Tibial artery (tissue), 4 donors: Measurements from ENCODE around the gene NOD2.

Experiments used
- DNase-seq, 2 donors: peaks; one replicate each; pipeline ENCODE4 v3.0.0-alpha.2; 2019
- H3K27ac ChIP-seq, 2 donors: fragments of 200-600 bp; sonication (generic) in 1 of 2; 1 replicate in 1 of 2; 2 replicates in 1 of 2; pipeline ENCODE4 v1.5.1; 2018 to 2019; ENCODE audit warnings: mild to moderate bottlenecking in 1 of 2
- H3K27me3 ChIP-seq, 2 donors: fragments of 200-600 bp; sonication (generic) in 1 of 2; one replicate each; pipeline versions ENCODE4 v1.5.1 to v1.6.0; 2016 to 2019
- H3K36me3 ChIP-seq, 3 donors: fragments of 200-600 bp; sonication (generic) in 2 of 3; one replicate each; pipeline ENCODE4 v1.5.1; 2016 to 2019; ENCODE audit warnings: mild to moderate bottlenecking in 2 of 3
- H3K4me1 ChIP-seq, 4 donors: fragments of 200-600 bp; sonication (generic) in 2 of 4; 1 replicate in 3 of 4; 2 replicates in 1 of 4; pipeline ENCODE4 v1.5.1; 2016 to 2019
- H3K4me3 ChIP-seq, 2 donors: fragments of 200-600 bp; sonication (generic) in 1 of 2; 1 replicate in 1 of 2; 2 replicates in 1 of 2; pipeline ENCODE4 v1.5.1; 2018 to 2019; ENCODE audit warnings: mild to moderate bottlenecking in 2 of 2
- H3K9me3 ChIP-seq, 3 donors: fragments of 200-600 bp; sonication (generic) in 1 of 3; one replicate each; pipeline ENCODE4 v1.5.1; 2016 to 2019
- intact Hi-C: fragments of 100-400 bp; cut with DNase I; formaldehyde crosslinking; loops from one replicate; pipeline ENCODE4 v1.15.0; 2023; ENCODE audit warnings: low total_unique reads
- TF ChIP-seq, protein P1 (sequence below), 2 experiments: fragments of 200-600 bp in 1 of 2; fragments of 450-650 bp in 1 of 2; IDR thresholded peaks; one replicate each; pipeline ENCODE4 v1.5.1; 2017 to 2019; ENCODE audit warnings: antibody characterized with exemption in 2 of 2, mild to moderate bottlenecking in 1 of 2, moderate library complexity in 1 of 2

Gene NOD2

DNA sequence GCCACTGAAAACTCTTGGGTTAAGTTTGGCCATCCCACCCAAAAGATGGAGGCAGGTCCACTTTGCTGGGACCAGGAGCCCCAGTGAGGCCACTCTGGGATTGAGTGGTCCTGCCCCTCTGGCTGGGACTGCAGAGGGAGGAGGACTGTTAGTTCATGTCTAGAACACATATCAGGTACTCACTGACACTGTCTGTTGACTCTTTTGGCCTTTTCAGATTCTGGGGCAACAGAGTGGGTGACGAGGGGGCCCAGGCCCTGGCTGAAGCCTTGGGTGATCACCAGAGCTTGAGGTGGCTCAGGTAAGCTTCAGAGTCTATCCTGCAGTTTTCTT is 29.0 kb downstream of the NOD2 start:
- Histone ChIP-seq H3K4me1 (no peaks in the 10 kb centered on the region), H3K27ac (no peak overlapping the region), H3K27me3 (no peaks in the 10 kb centered on the region), H3K4me3 (no peak overlapping the region), H3K9me3 (no peaks in the 10 kb centered on the region), H3K36me3 (peaks cover 0 to 9% (median 3%) of the 10 kb centered on the region in 3 donors)
- DNase-seq, result no peak
- TF ChIP-seq, protein P1, sequence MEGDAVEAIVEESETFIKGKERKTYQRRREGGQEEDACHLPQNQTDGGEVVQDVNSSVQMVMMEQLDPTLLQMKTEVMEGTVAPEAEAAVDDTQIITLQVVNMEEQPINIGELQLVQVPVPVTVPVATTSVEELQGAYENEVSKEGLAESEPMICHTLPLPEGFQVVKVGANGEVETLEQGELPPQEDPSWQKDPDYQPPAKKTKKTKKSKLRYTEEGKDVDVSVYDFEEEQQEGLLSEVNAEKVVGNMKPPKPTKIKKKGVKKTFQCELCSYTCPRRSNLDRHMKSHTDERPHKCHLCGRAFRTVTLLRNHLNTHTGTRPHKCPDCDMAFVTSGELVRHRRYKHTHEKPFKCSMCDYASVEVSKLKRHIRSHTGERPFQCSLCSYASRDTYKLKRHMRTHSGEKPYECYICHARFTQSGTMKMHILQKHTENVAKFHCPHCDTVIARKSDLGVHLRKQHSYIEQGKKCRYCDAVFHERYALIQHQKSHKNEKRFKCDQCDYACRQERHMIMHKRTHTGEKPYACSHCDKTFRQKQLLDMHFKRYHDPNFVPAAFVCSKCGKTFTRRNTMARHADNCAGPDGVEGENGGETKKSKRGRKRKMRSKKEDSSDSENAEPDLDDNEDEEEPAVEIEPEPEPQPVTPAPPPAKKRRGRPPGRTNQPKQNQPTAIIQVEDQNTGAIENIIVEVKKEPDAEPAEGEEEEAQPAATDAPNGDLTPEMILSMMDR (IDR thresholded peaks at IDR 0.05), result no peak
- intact Hi-C loops, result no loop called here

DNA sequence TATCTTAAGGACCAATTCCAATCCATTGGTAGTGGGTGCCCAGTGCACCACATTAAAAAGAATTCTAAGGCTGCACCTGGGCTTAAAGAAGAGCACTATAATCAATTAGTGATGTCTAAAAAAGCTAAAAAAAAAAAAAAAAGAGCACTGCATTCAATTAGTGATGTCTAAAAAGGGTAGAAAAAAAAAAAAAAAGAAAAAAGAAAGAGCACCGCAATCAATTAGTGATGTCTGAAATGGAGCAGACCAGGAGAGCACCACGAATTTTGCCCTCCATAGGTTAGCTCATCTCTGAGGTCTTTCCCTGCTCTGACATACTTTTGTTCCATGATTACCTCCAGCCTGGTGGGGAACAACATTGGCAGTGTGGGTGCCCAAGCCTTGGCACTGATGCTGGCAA is 29.6 kb downstream of the NOD2 start:
- Histone ChIP-seq H3K4me3 (no peak overlapping the region), H3K27ac (no peak overlapping the region), H3K27me3 (no peaks in the 10 kb centered on the region), H3K9me3 (no peaks in the 10 kb centered on the region), H3K36me3 (peaks cover 0 to 9% (median 3%) of the 10 kb centered on the region in 3 donors), H3K4me1 (no peaks in the 10 kb centered on the region)
- intact Hi-C loops, result no loop called here
- TF ChIP-seq, protein P1 (IDR thresholded peaks at IDR 0.05), result no peak
- no peak for DNase-seq

DNA sequence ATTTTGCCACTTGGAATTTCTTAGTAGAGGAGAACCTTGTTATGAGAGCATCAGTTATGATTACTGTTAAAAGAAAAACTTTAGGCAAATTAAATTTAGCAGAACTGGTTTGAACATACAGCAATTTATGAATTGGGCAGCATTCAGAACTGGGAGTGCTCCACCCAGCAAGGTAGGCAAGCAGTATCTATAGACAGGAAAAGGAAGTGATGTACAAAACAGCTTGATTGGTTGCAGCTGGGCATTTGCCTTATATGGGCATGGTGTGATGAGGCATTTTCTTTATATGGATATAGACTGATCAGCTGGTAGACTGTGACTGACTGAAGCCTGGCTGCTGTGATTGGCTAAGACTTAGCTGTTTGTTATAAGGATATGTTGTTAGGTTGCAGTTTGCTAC is 30.9 kb downstream of the NOD2 start:
- no peak overlapping the region for H3K27ac ChIP-seq
- no peak for DNase-seq
- intact Hi-C loops, result no loop called here
- no peak overlapping the region for H3K4me3 ChIP-seq
- H3K36me3 ChIP-seq, result peaks cover 0 to 9% (median 3%) of the 10 kb centered on the region in 3 donors
- no peaks in the 10 kb centered on the region for H3K27me3 ChIP-seq
- TF ChIP-seq, protein P1 (IDR thresholded peaks at IDR 0.05), result no peak
- no peaks in the 10 kb centered on the region for H3K4me1 ChIP-seq
- H3K9me3 ChIP-seq, result no peaks in the 10 kb centered on the region

DNA sequence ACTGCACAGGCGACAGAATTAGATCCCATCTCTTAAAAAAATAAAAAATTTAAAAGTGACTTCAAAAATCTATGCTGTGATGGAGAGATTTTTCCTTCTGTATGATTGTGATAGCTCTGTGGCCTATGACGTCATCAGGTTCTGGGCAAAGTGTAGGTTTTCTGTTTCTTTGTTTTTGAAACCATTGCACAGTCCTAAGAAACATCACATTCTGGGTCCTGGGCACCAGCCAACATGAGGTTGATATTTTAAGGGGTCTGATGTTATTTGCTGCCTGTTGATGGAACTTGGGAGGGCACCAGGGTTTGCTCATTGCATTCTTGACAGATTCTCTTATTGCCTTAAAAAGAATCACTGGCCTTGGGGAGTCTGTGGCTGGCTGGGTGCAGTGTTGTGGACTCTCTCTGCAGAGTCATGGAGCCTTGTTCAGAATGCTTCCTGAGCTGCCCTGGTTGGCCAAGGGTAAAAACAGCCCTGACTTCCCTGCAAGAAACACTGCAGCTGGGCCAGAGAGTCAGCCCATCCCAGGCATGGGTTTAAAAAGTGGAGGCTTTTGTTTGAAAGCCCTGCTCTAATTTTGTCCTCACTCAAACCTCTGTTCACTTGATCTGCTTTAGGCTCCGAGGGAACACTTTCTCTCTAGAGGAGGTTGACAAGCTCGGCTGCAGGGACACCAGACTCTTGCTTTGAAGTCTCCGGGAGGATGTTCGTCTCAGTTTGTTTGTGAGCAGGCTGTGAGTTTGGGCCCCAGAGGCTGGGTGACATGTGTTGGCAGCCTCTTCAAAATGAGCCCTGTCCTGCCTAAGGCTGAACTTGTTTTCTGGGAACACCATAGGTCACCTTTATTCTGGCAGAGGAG is 38.0 kb downstream of the NOD2 start:
- Histone ChIP-seq H3K36me3 (no peaks in the 10 kb centered on the region), H3K27ac (peak overlapping the region; percentile 66 to 73), H3K9me3 (no peaks in the 10 kb centered on the region), H3K4me1 (peaks cover 0 to 35% (median 12%) of the 10 kb centered on the region in 4 donors), H3K4me3 (no peak overlapping the region), H3K27me3 (no peaks in the 10 kb centered on the region)
- TF ChIP-seq, protein P1 (IDR thresholded peaks at IDR 0.05), result no peak
- DNase-seq, result peak in 1 of 2 donors; percentile 54
- intact Hi-C loops, result no loop called here

DNA sequence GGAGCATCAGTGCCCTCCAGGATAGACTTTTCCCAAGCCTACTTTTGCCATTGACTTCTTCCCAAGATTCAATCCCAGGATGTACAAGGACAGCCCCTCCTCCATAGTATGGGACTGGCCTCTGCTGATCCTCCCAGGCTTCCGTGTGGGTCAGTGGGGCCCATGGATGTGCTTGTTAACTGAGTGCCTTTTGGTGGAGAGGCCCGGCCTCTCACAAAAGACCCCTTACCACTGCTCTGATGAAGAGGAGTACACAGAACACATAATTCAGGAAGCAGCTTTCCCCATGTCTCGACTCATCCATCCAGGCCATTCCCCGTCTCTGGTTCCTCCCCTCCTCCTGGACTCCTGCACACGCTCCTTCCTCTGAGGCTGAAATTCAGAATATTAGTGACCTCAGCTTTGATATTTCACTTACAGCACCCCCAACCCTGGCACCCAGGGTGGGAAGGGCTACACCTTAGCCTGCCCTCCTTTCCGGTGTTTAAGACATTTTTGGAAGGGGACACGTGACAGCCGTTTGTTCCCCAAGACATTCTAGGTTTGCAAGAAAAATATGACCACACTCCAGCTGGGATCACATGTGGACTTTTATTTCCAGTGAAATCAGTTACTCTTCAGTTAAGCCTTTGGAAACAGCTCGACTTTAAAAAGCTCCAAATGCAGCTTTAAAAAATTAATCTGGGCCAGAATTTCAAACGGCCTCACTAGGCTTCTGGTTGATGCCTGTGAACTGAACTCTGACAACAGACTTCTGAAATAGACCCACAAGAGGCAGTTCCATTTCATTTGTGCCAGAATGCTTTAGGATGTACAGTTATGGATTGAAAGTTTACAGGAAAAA is 38.8 kb downstream of the NOD2 start:
- H3K27me3 ChIP-seq, result no peaks in the 10 kb centered on the region
- peak overlapping the region; percentile 66 to 73 for H3K27ac ChIP-seq
- no peaks in the 10 kb centered on the region for H3K36me3 ChIP-seq
- H3K4me1 ChIP-seq, result peaks cover 0 to 35% (median 12%) of the 10 kb centered on the region in 4 donors
- H3K9me3 ChIP-seq, result no peaks in the 10 kb centered on the region
- intact Hi-C loops, result no loop called here
- peak in 1 of 2 donors; percentile 39 for DNase-seq
- no peak overlapping the region for H3K4me3 ChIP-seq
- TF ChIP-seq, protein P1 (IDR thresholded peaks at IDR 0.05), result no peak
